Neural cell (in vitro differentiated cells): ENCODE results near the gene CHD1.

Experiments
- EZH2 ChIP-seq: fragments of 200-600, 300-800 bp; shearing (Covaris generic), sonication (generic); IDR thresholded peaks from 2 replicates; pipeline ENCODE4 v1.6.1; 2014; ENCODE audit warnings: antibody characterized with exemption, low read length, borderline replicate concordance, mild to moderate bottlenecking; ENCODE audit not compliant: insufficient read depth, poor library complexity, severe bottlenecking
- MXI1 ChIP-seq: fragments of 450-650 bp; conservative IDR thresholded peaks from 2 replicates; pipeline ENCODE4 v1.6.1; 2014; ENCODE audit warnings: antibody characterized with exemption, mild to moderate bottlenecking; ENCODE audit not compliant: poor library complexity, severe bottlenecking
- POLR2AphosphoS5 ChIP-seq: IDR thresholded peaks from 2 replicates; pipeline ENCODE4 v1.6.1; 2012
- RAD21 ChIP-seq: fragments of 450-650 bp; conservative IDR thresholded peaks from 2 replicates; pipeline ENCODE4 v1.6.1; 2014; ENCODE audit warnings: antibody characterized with exemption, mild to moderate bottlenecking, moderate library complexity
- TF ChIP-seq, protein P1 (sequence below): fragments of 450-650 bp; IDR thresholded peaks from 2 replicates; pipeline ENCODE4 v1.5.1; 2014; ENCODE audit warnings: antibody characterized with exemption, mild to moderate bottlenecking, moderate library complexity; ENCODE audit not compliant: poor library complexity, severe bottlenecking

DNA sequence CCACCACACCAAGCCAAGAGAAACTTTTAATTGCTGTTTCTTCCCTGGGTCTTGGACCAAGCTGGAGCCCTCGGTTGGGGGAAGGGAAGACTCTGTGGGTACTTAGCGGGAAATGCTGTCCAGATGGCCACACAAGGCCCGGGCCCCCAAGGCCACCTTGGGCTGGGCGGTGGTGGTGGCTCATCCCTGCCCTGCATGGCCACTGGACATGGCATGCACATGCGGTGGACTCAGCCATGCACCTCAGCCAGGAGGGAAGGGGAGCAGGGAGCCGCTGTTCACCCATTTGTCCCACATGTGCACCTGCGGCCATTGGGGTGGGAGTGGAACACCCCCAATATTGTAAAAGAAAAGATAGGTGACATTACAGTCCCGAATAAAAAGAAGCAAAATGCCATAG lies 82.9 kb downstream of the CHD1 start:
- TF ChIP-seq POLR2AphosphoS5 (no peak), MXI1 (no peak), EZH2 (no peak), RAD21 (no peak)
- TF ChIP-seq, protein P1, sequence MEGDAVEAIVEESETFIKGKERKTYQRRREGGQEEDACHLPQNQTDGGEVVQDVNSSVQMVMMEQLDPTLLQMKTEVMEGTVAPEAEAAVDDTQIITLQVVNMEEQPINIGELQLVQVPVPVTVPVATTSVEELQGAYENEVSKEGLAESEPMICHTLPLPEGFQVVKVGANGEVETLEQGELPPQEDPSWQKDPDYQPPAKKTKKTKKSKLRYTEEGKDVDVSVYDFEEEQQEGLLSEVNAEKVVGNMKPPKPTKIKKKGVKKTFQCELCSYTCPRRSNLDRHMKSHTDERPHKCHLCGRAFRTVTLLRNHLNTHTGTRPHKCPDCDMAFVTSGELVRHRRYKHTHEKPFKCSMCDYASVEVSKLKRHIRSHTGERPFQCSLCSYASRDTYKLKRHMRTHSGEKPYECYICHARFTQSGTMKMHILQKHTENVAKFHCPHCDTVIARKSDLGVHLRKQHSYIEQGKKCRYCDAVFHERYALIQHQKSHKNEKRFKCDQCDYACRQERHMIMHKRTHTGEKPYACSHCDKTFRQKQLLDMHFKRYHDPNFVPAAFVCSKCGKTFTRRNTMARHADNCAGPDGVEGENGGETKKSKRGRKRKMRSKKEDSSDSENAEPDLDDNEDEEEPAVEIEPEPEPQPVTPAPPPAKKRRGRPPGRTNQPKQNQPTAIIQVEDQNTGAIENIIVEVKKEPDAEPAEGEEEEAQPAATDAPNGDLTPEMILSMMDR, result no peak
